ENCODE data around the gene LEMD2.

LEMD2 gene

DNA sequence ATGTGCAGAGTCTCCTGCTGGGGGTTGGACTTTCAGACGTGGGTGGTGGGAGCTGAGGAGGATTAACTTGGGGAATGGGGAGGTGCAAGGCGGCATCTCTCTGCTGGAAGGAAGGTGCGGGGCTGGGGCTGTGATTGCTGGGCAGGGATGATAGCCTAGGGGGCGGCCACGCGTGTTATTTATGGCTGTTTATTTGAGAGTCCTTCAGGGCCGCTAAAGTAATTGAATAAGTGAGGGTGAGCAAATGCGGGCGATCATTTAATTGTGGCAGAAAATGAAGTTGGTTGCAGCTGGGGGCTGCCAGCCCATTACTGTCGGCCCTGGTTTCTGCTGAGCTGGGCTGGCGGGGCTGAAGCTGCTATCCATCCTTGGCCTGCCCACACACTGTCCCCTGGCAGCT is 34.7 kb downstream of the LEMD2 start:
- DNase-seq: no peak

DNA sequence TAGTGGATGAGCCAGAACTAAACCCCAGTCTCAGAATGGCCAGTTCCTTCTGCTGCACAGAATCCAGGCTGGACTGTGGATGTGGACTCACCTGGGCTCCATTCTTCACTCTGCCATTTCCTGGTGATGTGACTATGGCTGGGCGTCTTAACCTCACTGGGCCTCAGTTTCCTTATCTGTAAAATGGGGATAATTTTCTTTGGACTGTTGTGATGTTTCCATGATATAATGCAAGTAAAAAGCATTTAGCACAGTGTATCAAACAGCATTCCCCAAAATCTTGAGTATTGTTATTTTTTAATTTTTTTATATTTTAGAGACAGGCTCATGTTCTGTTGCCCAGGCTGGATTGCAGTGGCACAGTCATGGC is 36.3 kb downstream of the LEMD2 start:
- DNase-seq: no peak

DNA sequence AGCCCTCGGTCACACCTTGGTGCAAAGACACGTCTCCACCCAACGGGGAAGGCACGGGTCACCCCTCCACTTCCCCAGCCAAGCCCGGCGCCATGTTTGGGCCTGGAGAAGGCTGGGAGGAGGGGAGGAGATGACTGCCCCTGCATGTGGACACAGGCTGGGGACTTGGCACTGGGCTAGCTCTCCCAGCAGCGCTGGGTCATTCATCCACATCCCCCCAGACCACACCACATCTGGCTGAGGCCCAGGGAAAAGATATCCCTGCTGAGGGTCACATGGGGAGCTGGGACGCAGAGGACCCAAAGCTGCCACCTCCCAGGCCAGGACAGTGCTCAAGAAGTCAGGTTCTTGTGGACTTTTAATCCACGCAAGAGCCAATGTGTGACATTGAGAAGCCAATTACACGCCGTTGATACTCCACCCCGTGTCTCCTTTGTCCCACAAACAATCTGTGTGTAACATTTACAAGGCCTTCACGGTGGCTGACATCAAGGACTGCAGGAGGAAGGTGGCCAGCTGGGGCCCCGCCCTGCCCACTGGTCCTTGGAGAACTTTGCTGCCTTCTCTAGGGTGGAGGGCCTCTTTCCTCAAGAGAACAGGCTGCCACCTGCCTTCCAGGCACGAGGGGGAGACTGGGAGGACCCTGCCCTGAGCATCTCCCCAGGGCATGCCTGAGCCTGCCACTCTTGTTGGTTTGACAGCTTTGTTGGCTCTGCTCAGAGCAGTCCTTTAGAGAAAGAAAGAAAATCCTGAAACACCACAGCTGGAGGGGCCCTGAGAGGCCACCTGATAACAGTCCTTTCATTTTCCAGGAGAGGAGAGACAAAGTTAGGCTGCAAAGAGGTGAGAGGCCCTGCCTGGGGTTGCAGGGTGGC is 36.9 kb downstream of the LEMD2 start:
- DNase-seq: no peak

DNA sequence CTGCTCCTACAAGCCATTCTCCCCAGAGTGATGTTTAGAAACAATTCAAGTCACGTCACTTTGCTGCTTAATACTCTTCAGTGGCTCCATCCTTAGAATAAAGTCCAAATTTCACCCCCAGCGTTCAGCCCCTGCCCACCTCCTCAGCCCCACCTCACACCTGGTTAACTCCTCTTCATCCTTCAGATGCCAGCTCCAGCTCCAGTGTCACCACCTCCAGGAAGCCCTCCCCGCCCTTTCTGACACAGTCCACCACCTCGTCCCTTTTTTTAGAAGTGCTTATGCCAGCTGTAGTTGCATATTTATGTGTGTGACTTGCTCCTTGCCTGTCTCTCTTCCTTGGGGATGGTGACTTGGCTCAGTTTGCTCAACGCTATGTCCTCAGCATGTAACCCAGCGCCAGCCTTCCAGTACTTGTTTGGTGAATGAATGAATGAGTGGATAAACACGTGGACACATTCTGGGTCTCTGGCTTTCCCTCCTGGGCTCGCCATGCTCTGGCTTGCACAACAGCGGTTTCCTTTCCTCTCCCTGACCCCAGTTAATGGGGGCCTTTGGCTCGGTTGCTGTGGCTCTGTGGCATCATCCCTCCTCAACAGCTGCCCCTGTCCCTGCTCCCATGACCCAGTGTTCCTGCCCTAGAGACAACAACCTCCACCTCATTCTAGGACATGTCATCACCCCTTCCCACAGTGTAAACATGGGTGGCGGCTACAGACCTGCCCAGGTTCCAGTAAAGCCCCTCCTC is 38.5 kb downstream of the LEMD2 start:
- no peak for DNase-seq

DNA sequence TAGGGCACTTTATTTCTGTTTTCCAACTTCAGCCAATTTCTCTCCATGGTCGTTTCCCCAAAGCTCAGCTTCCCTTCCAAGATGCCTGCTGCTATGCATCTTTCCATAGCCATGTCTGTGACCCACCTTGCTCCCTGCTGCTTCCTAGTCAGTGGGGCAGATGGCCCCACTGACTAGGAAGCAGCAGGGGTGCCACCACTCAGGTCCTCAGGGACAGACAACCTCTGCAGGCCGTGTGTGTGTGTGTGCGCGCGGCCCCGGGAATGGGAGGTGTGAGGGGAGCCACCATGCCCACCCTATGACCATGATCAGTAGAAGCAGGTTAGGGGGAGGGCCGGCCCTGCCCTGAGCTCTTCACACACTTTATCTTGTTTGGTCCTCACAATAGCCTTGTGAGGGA is 39.5 kb downstream of the LEMD2 start:
- DNase-seq: no peak

DNA sequence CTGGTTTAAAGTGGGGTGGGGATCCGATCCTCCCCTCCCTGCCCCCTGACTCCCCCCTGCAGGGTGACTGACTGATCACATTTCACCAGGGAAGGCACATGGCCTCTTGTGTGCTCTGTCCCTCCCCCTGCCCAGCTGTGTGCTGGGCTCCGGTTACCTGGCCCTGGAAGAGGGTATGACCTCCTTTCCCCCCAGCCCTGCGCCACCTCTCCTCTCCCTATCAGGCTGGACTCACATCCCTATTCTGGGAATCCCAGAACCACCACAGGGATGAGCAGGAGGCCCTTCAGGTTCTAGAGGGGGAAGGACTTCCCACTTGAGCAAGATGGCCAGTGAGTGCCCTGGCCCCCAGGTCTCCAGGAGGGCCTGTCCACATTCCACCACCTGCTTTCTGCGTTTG is 40.1 kb downstream of the LEMD2 start:
- DNase-seq: no peak

DNA sequence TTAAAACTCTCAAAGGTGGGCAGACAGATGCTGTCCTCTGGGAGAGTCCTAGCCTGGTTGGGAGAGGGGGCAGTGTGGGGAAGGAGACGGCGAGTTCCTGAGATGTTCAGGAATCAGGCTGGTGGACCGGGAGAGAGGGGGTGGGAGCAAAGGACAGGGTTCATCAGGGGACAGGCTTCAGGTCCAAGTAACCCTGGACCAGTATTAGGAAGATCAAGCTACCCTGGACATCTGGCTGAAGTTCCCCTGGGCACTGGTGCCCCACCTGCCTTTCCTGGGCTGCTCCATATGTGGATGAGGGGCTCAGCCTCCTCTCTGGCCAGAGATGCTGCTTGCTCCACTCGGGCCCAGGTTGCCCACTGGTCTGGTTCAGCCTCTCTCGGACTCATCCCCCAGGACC is 41.1 kb downstream of the LEMD2 start:
- no peak for DNase-seq

DNA sequence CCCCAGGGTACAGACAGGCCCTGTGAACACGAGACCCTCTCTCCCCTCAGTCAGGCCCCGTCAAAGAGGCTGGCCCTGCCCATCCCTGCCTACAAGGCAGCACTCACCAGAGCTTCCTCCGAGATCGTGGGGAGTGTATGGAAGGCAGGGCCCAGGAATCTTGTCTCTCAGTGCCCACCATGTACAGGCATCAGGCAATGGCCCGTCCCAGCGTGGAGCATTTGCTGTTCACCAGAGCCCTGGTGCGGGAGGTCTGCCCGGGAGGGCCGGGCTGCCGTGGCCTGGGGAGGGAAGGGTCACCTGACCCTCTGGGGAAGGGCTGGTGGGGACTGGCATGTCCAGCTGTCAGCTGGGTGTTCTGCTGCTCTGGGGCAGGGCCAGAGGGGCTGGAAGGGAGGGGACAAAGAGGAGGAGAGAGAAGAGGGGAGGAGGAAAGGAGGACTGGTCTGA is 42.3 kb downstream of the LEMD2 start, which contains the start of gene IP6K3:
IP6K3 (minus strand) TSS at position 255 of the 450 bp plus-strand sequence. CDS start 11,429 bp downstream, outside the sequence.
- no peak for DNase-seq

DNA sequence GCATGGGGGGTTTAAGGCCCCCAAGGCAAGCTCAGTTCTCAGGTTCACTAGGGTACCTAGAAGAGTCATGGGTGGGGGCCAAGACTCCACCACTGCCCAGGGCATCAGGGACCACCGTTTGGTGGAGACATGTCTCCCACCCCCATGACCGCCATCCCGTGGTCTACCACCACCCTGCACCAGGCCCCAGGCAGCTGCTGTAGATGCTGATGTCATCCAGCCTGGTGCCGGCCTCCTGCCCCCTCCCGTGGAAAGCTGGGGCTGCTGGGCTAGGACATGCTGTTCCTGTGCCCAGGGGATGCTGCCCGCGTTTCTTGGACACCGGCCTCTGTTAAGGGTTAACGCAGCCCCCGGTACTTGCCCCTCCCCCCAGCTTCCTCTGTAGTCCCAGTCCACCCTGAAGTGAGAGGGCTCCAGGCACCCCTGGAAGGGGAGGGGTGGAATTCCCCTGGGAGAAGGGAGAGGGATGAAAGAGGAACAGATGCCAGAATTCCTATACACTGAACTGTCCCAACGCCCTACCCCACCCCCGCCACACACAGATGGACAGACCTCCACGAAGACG is 42.8 kb downstream of the LEMD2 start:
- no peak for DNase-seq

DNA sequence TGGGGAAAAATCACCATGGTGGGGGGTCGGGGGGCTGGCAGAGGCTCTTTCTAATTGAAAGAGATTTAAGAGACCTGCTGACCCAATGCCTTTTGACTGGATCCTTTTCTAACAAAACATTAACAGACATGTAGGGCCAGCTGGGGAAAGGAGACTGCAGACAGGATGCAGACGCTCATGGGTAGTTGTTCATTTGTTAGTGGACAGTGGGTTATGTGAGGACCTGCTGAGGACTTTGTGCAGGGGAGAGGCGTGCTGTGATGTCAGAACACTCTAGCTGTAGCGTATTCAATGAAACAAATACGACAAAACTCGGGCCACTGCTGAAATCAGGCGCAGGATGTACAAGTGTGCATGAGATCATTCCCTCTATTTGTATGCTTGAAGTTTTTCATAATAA is 43.4 kb downstream of the LEMD2 start:
- DNase-seq: no peak

DNA sequence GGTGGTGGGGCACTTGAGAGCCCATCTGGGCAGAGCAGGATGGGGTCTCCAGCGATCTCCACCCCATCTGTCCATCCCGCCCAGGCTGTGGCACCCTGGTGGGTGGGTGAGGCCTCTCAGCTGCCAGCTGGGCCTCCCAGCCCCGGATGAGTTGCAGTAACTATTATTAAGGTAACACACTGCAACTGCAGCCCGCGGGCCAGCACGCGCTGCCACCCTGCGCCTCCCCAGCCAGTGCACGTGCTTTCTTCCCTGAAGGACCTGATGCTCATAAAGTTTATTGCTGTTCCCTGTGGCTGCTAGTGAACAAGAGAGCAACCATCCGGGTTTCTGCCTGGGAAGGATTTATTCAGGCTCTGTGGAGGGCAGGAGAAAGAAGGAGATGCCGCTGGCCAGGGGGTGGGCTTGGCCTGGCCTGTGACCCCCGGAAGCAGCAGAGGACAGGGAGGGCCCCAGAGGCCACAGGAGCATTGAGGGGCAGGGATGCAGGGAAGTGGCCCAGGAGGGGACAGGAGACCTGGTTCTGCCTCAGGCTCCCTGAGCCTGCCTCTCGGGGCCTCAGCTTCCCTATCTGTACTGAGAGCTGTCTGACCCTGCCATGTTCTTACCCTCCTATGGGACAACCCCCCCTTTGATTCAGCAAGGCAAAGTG is 43.9 kb downstream of the LEMD2 start:
- no peak for DNase-seq

DNA sequence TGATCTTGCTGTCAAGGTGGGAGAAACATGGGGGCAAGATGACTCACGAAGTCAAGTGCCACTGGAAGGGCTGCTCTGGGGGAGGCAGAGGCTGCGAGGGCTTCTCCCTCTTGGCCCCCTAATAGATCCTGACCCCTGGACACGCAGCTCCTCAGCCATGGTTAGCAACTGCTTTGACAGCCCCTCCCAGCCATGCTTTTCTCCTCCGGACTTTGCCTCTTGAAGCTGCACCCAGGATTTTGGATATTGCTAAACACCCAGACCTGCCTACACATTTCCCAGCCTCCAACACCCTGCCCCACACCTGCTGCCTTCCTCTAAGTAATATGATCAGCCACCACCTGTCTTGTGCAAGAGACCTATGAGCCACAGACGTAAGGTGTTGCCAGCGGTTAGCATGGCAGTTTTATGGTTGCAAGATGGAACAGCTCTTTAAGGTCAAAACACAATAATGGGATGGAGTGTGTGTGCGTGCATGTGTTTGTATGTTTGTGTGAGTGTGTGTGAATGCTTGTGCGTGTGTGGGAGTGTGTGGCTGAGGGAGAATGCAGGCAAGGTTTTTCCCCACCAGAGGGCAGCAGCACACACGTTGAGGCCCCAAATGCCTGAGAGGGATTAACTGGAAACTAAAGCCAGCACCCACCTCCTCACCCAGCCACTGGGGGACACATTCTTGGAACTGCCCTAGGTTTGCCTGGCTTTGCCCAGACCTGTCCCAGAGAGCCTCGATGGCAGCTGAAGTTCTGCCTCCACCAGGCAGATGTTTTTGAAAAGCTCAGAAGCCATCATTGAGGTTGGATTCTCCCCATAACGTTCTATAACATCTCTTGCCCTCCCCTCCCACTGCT is 44.7 kb downstream of the LEMD2 start:
- peak; percentile 84 for DNase-seq

DNA sequence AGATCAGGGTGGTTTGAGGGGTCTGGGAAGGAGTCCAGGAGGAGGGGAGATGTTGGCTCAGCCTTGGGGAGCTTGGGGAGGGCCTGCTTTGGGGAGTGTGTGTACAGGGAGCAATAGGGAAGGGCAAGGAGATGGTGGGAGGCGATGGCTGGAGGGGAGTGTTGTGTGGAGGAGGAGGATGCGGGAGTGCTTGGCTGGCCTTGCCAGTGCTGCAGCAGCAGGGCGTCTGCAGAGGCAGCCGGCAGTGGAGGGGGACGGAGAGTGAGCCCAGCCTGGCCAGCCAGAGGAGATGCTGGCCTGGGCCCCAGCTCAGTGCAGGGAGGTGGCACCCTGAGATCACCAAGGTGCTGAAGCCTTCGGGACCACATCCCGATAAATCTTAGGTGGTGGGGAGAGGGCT is 46.1 kb downstream of the LEMD2 start:
- DNase-seq: no peak

DNA sequence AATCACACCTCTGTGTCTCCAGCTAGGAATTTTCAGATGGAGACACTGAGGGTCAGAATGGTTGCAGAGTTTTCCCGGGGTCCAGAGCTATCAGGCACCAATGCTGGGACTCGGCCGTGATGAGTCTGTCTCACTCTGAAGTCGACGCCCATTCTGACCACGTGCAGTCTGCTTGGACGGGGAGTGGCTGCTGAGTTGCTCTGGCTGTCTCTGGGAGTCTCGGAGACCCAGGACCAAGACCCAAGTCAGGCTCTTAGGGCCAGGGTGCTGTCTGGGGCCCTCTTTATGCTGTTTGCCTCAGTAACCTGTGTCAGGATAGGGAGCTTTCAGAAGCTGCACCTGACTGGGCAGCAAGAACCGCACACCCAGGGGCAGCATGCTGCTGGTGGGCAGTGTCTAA is 46.8 kb downstream of the LEMD2 start:
- DNase-seq: no peak

DNA sequence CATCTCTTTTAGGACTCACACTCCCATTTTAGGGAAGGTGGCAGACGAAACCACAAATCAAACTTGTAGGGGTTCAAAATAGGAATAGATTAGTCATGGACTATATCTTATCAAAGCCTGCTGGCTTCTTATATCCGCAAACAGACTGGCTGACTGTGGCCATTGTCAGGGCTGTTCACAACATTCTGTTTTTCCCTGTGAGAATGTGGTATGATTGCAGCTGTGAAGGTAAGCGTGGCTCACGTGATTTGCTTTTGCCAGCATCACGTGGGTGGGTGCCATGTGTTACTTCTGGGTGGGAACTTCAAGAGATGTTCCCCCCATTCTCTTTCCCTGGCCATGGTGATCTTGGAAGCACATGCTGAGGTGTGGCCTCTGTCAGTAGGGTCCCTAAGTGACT is 48.1 kb downstream of the LEMD2 start:
- DNase-seq: no peak

DNA sequence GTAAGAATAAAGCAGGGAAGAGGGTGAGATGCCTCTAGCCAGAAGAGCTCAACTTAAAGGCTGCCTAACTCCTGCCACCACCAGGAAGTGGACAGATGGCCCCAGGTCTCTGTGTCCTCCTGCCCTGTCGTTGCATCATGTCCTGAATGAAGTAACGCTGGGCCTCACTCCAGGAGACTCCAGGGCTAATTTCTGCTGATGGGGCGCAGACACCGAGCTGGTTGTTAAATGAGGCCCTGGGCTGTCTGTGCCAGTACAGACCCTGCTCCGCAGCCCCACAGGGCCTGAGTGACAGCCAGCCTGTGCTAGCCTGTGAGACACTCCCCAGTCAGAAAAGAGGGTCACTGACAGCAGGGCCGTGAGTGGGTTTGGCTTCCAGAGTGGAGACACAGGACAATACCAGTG is 48.7 kb downstream of the LEMD2 start:
- no peak for DNase-seq

DNA sequence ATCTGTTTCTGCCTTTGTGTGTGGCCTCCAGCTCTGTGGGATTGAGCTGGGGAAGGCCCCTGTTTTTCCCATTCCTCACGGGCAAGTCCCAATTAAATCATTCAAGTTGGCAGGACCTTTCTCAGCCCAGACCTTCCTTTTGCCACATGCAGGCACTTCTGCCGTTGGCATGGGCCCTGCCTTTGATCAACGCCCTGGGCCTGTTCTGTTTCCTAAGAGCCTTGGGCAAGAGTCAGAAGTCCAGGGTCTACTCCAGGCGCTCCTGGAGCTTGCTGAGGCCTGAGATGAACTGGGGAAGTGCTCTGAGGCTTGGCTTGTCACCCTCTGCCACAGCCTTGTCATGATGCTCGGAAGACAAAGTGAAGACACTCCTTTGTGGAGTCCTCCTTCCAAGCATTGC is 49.4 kb downstream of the LEMD2 start:
- DNase-seq: no peak

DNA sequence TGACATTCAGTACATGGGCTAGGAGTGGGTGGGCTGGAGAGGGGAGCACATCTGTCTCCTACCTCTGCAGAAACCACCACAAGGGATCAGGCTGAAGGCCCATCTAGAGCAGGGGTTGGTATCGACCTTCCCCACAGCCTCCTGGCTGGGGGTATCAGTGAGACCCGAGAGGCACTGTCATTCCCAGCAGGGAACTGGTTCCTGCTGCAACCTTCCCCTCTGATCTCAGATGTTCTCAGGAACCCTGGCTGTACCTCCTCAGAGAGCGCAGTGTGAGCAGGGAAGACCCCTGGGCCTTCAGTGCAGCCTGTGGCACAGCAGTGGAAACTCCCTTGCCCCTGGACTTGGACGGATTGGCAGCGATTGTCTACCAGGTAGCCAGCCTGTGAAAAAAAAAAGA is 50.1 kb downstream of the LEMD2 start:
- no peak for DNase-seq

DNA sequence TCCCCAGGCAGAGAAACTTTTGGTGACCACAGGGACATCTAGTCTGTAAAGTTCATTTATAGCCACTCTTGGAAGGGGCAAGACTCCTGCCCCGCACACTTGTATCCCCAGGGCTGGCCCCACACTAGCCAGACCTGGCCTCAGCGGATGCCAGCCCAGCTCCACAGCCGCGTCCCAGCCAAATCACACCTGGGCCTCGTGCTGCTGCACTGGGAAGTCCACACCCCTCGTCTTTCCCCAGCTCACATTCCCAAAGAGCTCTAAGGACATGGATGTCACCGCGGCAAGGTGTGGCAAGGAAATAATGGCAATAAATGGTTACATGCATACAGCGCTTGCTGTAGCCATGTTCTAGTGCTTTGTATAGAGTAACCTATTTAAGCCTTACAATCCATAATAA is 50.8 kb downstream of the LEMD2 start:
- DNase-seq: no peak

DNA sequence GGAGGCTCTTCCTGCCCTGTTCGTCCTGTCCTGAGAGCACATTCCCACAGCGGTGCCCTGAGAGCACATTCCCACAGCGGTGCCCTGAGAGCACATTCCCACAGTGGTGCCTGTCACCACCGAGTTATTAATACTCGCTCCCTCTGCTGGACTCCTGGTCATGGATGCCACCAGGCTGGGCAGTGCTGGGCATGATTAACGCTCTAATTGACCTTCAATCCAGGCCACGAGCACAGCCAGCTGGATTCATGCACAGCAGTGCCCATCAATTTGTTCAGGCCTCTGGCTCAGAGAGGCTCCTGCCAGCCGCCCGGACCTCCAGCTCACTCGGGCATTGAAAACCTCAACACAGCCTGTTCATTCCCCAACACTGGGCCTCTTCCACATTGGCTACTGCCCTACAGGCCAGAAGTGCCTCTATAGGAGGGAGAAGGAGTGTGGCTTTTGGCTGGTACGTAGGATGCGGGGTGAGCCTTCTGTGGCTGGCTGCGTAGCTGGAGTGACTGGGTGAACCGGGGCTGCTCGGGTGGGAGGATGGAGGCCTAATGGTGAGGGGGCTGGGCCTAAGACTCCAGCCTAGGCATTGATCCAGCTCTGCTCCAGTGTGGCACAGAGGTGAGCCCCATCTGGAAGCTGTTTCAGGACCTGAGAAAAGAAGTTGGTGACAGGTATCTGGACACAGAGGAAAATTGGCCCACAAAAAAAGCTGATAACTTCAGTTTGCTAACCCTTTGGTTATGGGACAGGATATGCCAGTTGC is 51.5 kb downstream of the LEMD2 start:
- no peak for DNase-seq

DNA sequence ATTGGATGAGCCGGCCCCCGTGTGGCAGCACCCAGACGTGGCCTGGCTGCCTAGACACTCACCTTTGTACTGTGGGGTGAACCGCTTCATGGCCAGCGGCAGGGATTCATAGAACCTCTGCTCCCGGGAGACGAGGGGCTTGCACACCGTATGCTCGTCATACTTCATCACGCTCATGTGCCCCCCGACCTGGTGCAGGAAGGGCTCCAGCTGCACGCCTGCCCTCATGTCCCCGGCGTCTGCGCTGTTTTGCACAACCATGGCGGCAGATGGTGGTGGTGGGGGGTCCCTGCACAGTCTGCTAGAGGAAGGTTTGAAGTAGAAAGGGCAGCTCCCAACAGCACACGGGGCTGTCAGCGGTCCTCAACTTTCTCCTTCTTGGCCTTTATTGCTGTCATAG is 53.7 kb downstream of the LEMD2 start:
- no peak for DNase-seq

DNA sequence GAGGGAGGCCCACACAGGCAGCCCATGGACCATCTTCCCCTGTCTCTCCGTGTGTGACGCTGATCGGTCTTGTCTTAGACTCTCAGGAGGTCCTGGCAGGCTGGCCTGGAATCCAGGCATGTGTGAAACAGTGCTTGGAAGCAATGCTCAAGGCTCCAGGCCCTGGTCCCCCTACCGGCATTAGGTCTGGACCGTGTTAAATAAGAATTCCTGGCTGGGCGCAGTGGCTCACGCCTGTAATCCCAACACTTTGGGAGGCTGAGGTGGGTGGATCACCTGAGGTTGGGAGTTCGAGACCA is 55.3 kb downstream of the LEMD2 start:
- no peak for DNase-seq

Data from activated T-cell treated with anti-CD3 and anti-CD28 coated beads, Interleukin-2, amount 50 U/mL, for 48 hours (primary cell).